CD4-positive, alpha-beta memory T cell (primary cell): ENCODE results near the gene NDUFV1. TPM values are rescaled to one million over a fixed set of nuclear protein-coding genes. Genes with fewer than 3 reads are reported as not detected.
A peak's percentile ranks its signal among the peaks of the same experiment; 100 is the strongest.
"Not testable (repeated sequence)": the region's sequence is repeated elsewhere in the genome, so short reads cannot be mapped to it uniquely, and the experiment has no call there.

Source experiments
- CTCF ChIA-PET: fragments of 350-600 bp; sonication (Branson Sonifier 250); formaldehyde crosslinking; loops from one replicate; lab custom pipeline; 2021; ENCODE audit warnings: inconsistent platforms; ENCODE audit not compliant: partially characterized antibody; lab: Charles Lee
- POLR2A ChIA-PET: fragments of 350-600 bp; sonication (Branson Sonifier 250); formaldehyde crosslinking; loops from one replicate; lab custom pipeline; 2021; ENCODE audit not compliant: partially characterized antibody; lab: Charles Lee
- DNase-seq, 5 donors: peaks; one replicate each; pipeline versions ENCODE4 v3.0.0 to v3.0.0-alpha.2; 2020 to 2022; ENCODE audit warnings: mixed read lengths in 1 of 5
- H3K27ac ChIP-seq: one replicate; pipeline ENCODE4 v1.7.0; 2013; ENCODE audit warnings: low read depth, low read length
- H3K27me3 ChIP-seq: 2 replicates; pipeline ENCODE4 v1.7.0; 2013; ENCODE audit warnings: mild to moderate bottlenecking, low read length, moderate library complexity; ENCODE audit not compliant: insufficient read depth
- H3K36me3 ChIP-seq: 2 replicates; pipeline ENCODE4 v1.7.0; 2013; ENCODE audit warnings: mild to moderate bottlenecking, low read length, moderate library complexity; ENCODE audit not compliant: insufficient read depth
- H3K4me1 ChIP-seq: 2 replicates; pipeline ENCODE4 v1.7.0; 2013; ENCODE audit warnings: mild to moderate bottlenecking, low read length, moderate library complexity; ENCODE audit not compliant: insufficient read depth
- H3K4me3 ChIP-seq, 2 donors: one replicate each; pipeline ENCODE4 v1.7.0; 2013; ENCODE audit warnings: low read length in 2 of 2, mild to moderate bottlenecking in 1 of 2
- H3K9me3 ChIP-seq, 2 donors: one replicate each; pipeline ENCODE4 v1.7.0; 2013; ENCODE audit warnings: low read length in 2 of 2, control low read depth in 1 of 2; ENCODE audit not compliant: control insufficient read depth in 1 of 2
- H3K27ac Mint-ChIP-seq, 7 donors: one replicate each; pipeline ENCODE4 v1.8.0; 2020 to 2021; ENCODE audit warnings: mixed read lengths in 7 of 7, mild to moderate bottlenecking in 6 of 7, inconsistent platforms in 3 of 7, moderate library complexity in 3 of 7
- H3K27me3 Mint-ChIP-seq, 2 donors: one replicate each; pipeline ENCODE4 v1.8.0; 2020 to 2021; ENCODE audit warnings: mixed read lengths in 2 of 2
- H3K36me3 Mint-ChIP-seq, 2 donors: one replicate each; pipeline ENCODE4 v1.8.0; 2020 to 2021; ENCODE audit warnings: mixed read lengths in 2 of 2, inconsistent platforms in 1 of 2, mild to moderate bottlenecking in 1 of 2
- H3K4me1 Mint-ChIP-seq, 4 donors: one replicate each; pipeline ENCODE4 v1.8.0; 2020 to 2021; ENCODE audit warnings: mixed read lengths in 4 of 4, mild to moderate bottlenecking in 1 of 4
- H3K4me3 Mint-ChIP-seq, 8 donors: one replicate each; pipeline ENCODE4 v1.8.0; 2020 to 2021; ENCODE audit warnings: mixed read lengths in 8 of 8, mild to moderate bottlenecking in 7 of 8, moderate library complexity in 6 of 8, inconsistent platforms in 3 of 8
- H3K9me3 Mint-ChIP-seq, 8 donors: one replicate each; pipeline ENCODE4 v1.8.0; 2020 to 2021; ENCODE audit warnings: mixed read lengths in 8 of 8, mild to moderate bottlenecking in 5 of 8, inconsistent platforms in 3 of 8, moderate library complexity in 1 of 8
- intact Hi-C: fragments of 100-400 bp; cut with micrococcal nuclease; formaldehyde crosslinking; loops from one replicate; pipeline ENCODE4 v1.15.1; 2023
- polyA plus RNA-seq, 2 donors: library from polyadenylated mRNA; unstranded; fragments of 300-500 nt; fragmentation: Illumina TruSeq; gene quantifications; one replicate each; pipeline ENCODE4 v1.2.3, GENCODE V29; 2021
- total RNA-seq, 2 experiments: library from RNA; stranded (reverse); gene quantifications; one replicate each; pipeline ENCODE4 v1.2.3, GENCODE V29; 2021

The NDUFV1 gene
- total and polyA plus RNA-seq, 4 experiments from 2014 or later: 124 to 212 (median 169) TPM

GRCh38 chr11:67634366-67635230 is 27.9 kb downstream of the NDUFV1 start:
- DNase-seq: no peak
- POLR2A ChIA-PET: interaction anchor here (1.1 kb wide), 1 partner anchor 16 kb away, joined by 3 read pairs; the partner anchor contains the start of gene ACY3

GRCh38 chr11:67635231-67635521 is 28.4 kb downstream of the NDUFV1 start:
- Mint-ChIP-seq H3K27ac (peak overlapping the region in 1 of 7 donors; percentile 68), H3K36me3 (no peaks in the 10 kb centered on the region), H3K27me3 (no peaks in the 10 kb centered on the region), H3K4me3 (no peak overlapping the region), H3K4me1 (peaks cover 3 to 10% (median 6%) of the 10 kb centered on the region in 4 donors), H3K9me3 (no peaks in the 10 kb centered on the region)
- Histone ChIP-seq H3K27ac (no peak overlapping the region), H3K27me3 (no peaks in the 10 kb centered on the region), H3K36me3 (no peaks in the 10 kb centered on the region), H3K4me3 (no peak overlapping the region), H3K4me1 (peaks cover 9% of the 10 kb centered on the region), H3K9me3 (no peaks in the 10 kb centered on the region)
- POLR2A ChIA-PET: interaction anchor here (1.1 kb wide), 1 partner anchor 15 kb away, joined by 3 read pairs; the partner anchor contains the start of gene ACY3
- intact Hi-C loops: no loop called here
- no peak for DNase-seq
- CTCF ChIA-PET: interaction anchor here (0.6 to 2.0 kb wide), 8 partner anchors 8 to 52 kb away, joined by 3 to 6 read pairs (median 4); no protein-coding TSS in a partner anchor

More at GRCh38 chr11:67634366-67635230, 27.9 kb downstream of the NDUFV1 start:
- H3K4me3 ChIP-seq: no peak overlapping the region
- no peaks in the 10 kb centered on the region for H3K36me3 Mint-ChIP-seq
- H3K36me3 ChIP-seq: no peaks in the 10 kb centered on the region
- no peaks in the 10 kb centered on the region for H3K9me3 ChIP-seq
- H3K9me3 Mint-ChIP-seq: no peaks in the 10 kb centered on the region
- H3K4me1 ChIP-seq: peaks cover 9% of the 10 kb centered on the region
- intact Hi-C loops: no loop called here
- H3K27ac Mint-ChIP-seq: peak overlapping the region in 1 of 7 donors; percentile 29
- no peaks in the 10 kb centered on the region for H3K27me3 ChIP-seq
- CTCF ChIA-PET: interaction anchor here (0.6 to 2.0 kb wide), 6 partner anchors 8 to 53 kb away, joined by 3 to 6 read pairs (median 4); no protein-coding TSS in a partner anchor
- no peak overlapping the region for H3K4me3 Mint-ChIP-seq
- H3K4me1 Mint-ChIP-seq: peaks cover 3 to 7% (median 5%) of the 10 kb centered on the region in 4 donors
- H3K27me3 Mint-ChIP-seq: no peaks in the 10 kb centered on the region
- no peak overlapping the region for H3K27ac ChIP-seq

GRCh38 chr11:67636962-67637361 is 30.2 kb downstream of the NDUFV1 start:
- no peak for DNase-seq
- H3K9me3 ChIP-seq: no peaks in the 10 kb centered on the region
- no peak overlapping the region for H3K27ac Mint-ChIP-seq
- intact Hi-C loops: no loop called here
- no peak overlapping the region for H3K27ac ChIP-seq
- no peak overlapping the region for H3K4me3 Mint-ChIP-seq
- H3K27me3 Mint-ChIP-seq: no peaks in the 10 kb centered on the region
- H3K9me3 Mint-ChIP-seq: no peaks in the 10 kb centered on the region
- H3K4me3 ChIP-seq: no peak overlapping the region
- POLR2A ChIA-PET: no interaction called here
- H3K27me3 ChIP-seq: no peaks in the 10 kb centered on the region
- CTCF ChIA-PET: interaction anchor here (1.1 to 3.6 kb wide), 3 partner anchors 14 to 21 kb away, joined by 3 to 19 read pairs (median 6); partner anchors contain the start of gene ACY3
- no peaks in the 10 kb centered on the region for H3K36me3 ChIP-seq
- no peaks in the 10 kb centered on the region for H3K4me1 ChIP-seq
- no peaks in the 10 kb centered on the region for H3K36me3 Mint-ChIP-seq
- peaks cover 0 to 5% (median 0%) of the 10 kb centered on the region in 4 donors for H3K4me1 Mint-ChIP-seq

- H3K27me3 ChIP-seq, DNase-seq, H3K4me3 Mint-ChIP-seq, H3K27ac ChIP-seq, intact Hi-C loops, H3K27ac Mint-ChIP-seq, H3K4me1 ChIP-seq, H3K9me3 Mint-ChIP-seq, H3K9me3 ChIP-seq, H3K36me3 Mint-ChIP-seq, POLR2A ChIA-PET, H3K4me3 ChIP-seq, H3K4me1 Mint-ChIP-seq, H3K27me3 Mint-ChIP-seq, H3K36me3 ChIP-seq: not testable (repeated sequence)
- CTCF ChIA-PET: interaction anchor here (1.7 to 3.6 kb wide), 2 partner anchors 13 to 21 kb away, joined by 6 to 19 read pairs; partner anchors contain the start of gene ACY3
Observed at GRCh38 chr11:67637441-67637840, 30.7 kb downstream of the NDUFV1 start.

- H3K4me1 Mint-ChIP-seq: peaks cover 0 to 5% (median 0%) of the 10 kb centered on the region in 4 donors
- intact Hi-C loops: no loop called here
- H3K4me1 ChIP-seq: no peaks in the 10 kb centered on the region
- no peaks in the 10 kb centered on the region for H3K9me3 Mint-ChIP-seq
- H3K36me3 Mint-ChIP-seq: no peaks in the 10 kb centered on the region
- H3K27ac Mint-ChIP-seq: no peak overlapping the region
- H3K27me3 Mint-ChIP-seq: no peaks in the 10 kb centered on the region
- ChIA-PET POLR2A (no interaction called here), CTCF (interaction anchor here (1.7 to 3.6 kb wide), 2 partner anchors 12 to 19 kb away, joined by 6 to 19 read pairs; partner anchors contain the start of gene ACY3)
- DNase-seq: no peak
- H3K27ac ChIP-seq: no peak overlapping the region
- no peaks in the 10 kb centered on the region for H3K27me3 ChIP-seq
- no peaks in the 10 kb centered on the region for H3K9me3 ChIP-seq
- no peaks in the 10 kb centered on the region for H3K36me3 ChIP-seq
- H3K4me3 Mint-ChIP-seq: no peak overlapping the region
- no peak overlapping the region for H3K4me3 ChIP-seq
Observed at GRCh38 chr11:67638535-67639437, 32.0 kb downstream of the NDUFV1 start.

GRCh38 chr11:67639438-67639859 is 32.7 kb downstream of the NDUFV1 start, which contains the start of gene TBX10:
Gene TBX10, minus strand, starts transcription at chr11:67639763. Its CDS starts 291 bp downstream, at chr11:67639472.
- peaks cover 0 to 5% (median under 1%) of the 10 kb centered on the region in 4 donors for H3K4me1 Mint-ChIP-seq
- no peak within 1 kb of the TSS for H3K4me3 Mint-ChIP-seq
- H3K27me3 Mint-ChIP-seq: no peaks in the 10 kb centered on the region
- no peaks in the 10 kb centered on the region for H3K9me3 ChIP-seq
- H3K27me3 ChIP-seq: no peaks in the 10 kb centered on the region
- DNase-seq: no peak
- H3K27ac ChIP-seq: no peak within 1 kb of the TSS
- H3K4me3 ChIP-seq: no peak within 1 kb of the TSS
- intact Hi-C loops: no loop called here
- ChIA-PET POLR2A (no interaction called here), CTCF (interaction anchor here (3.6 kb wide), 1 partner anchor 19 kb away, joined by 19 read pairs; no protein-coding TSS in a partner anchor)
- H3K27ac Mint-ChIP-seq: peak within 1 kb of the TSS in 1 of 7 donors; percentile 9
- no peaks in the 10 kb centered on the region for H3K36me3 Mint-ChIP-seq
- H3K4me1 ChIP-seq: no peaks in the 10 kb centered on the region
- H3K36me3 ChIP-seq: no peaks in the 10 kb centered on the region
- H3K9me3 Mint-ChIP-seq: peaks cover 0 to 3% (median 0%) of the 10 kb centered on the region in 8 donors
